ENCODE measurements around the gene CNTN5. TPM values are rescaled to one million over a fixed set of nuclear protein-coding genes. Genes with fewer than 3 reads are reported as not detected.
A peak's percentile ranks its signal among the peaks of the same experiment; 100 is the strongest.

CNTN5 gene
- total RNA-seq, 4 donors from 2014 or later, result 0.51 to 2.3 (median 0.58) TPM; not detected in 1

- no peaks in the 10 kb centered on the region for H3K4me1 ChIP-seq
- DNase-seq, result no peak
- intact Hi-C loops (cut with DNase I; ENCODE audit: low total_unique reads), result no loop called here
- TF ChIP-seq POLR2A (IDR thresholded peaks at IDR 0.05) (no peak), CTCF (IDR thresholded peaks at IDR 0.05) (no peak)
- no peak overlapping the region for H3K4me3 ChIP-seq
- peak overlapping the region in 1 of 2 donors; percentile 65 for H3K27ac ChIP-seq
- H3K9me3 ChIP-seq, result no peaks in the 10 kb centered on the region
- no peaks in the 10 kb centered on the region for H3K36me3 ChIP-seq
- no peaks in the 10 kb centered on the region for H3K27me3 ChIP-seq
These were observed 983.2 kb downstream of the CNTN5 start for GRCh38 chr11:100003985-100004384.

GRCh38 chr11:100004541-100004940, 983.8 kb downstream of the CNTN5 start:
- Histone ChIP-seq H3K4me3 (no peak overlapping the region), H3K9me3 (no peaks in the 10 kb centered on the region), H3K27ac (peak overlapping the region in 1 of 2 donors; percentile 65), H3K4me1 (no peaks in the 10 kb centered on the region), H3K27me3 (no peaks in the 10 kb centered on the region), H3K36me3 (no peaks in the 10 kb centered on the region)
- intact Hi-C loops (cut with DNase I; ENCODE audit: low total_unique reads), result no loop called here
- TF ChIP-seq POLR2A (IDR thresholded peaks at IDR 0.05), result no peak
- no peak for TF ChIP-seq CTCF (IDR thresholded peaks at IDR 0.05)
- no peak for DNase-seq

- Histone ChIP-seq H3K27ac (no peak overlapping the region), H3K4me3 (no peak overlapping the region), H3K27me3 (no peaks in the 10 kb centered on the region), H3K36me3 (no peaks in the 10 kb centered on the region), H3K4me1 (no peaks in the 10 kb centered on the region), H3K9me3 (no peaks in the 10 kb centered on the region)
- no peak for DNase-seq
- intact Hi-C loops (cut with DNase I; ENCODE audit: low total_unique reads), result no loop called here
- TF ChIP-seq CTCF (IDR thresholded peaks at IDR 0.05), result no peak
- no peak for TF ChIP-seq POLR2A (IDR thresholded peaks at IDR 0.05)
These were observed 987.7 kb downstream of the CNTN5 start for GRCh38 chr11:100008417-100008816.

- no peaks in the 10 kb centered on the region for H3K27me3 ChIP-seq
- no peaks in the 10 kb centered on the region for H3K9me3 ChIP-seq
- H3K4me3 ChIP-seq, result no peak overlapping the region
- H3K27ac ChIP-seq, result no peak overlapping the region
- H3K4me1 ChIP-seq, result no peaks in the 10 kb centered on the region
- intact Hi-C loops (cut with DNase I; ENCODE audit: low total_unique reads), result no loop called here
- TF ChIP-seq CTCF (IDR thresholded peaks at IDR 0.05) (no peak), POLR2A (IDR thresholded peaks at IDR 0.05) (no peak)
- DNase-seq, result no peak
- no peaks in the 10 kb centered on the region for H3K36me3 ChIP-seq
These were observed 989.0 kb downstream of the CNTN5 start for GRCh38 chr11:100009728-100010127.

- Histone ChIP-seq H3K4me3 (no peak overlapping the region), H3K27me3 (no peaks in the 10 kb centered on the region), H3K4me1 (no peaks in the 10 kb centered on the region), H3K27ac (no peak overlapping the region), H3K36me3 (no peaks in the 10 kb centered on the region), H3K9me3 (no peaks in the 10 kb centered on the region)
- no peak for DNase-seq
- intact Hi-C loops (cut with DNase I; ENCODE audit: low total_unique reads), result no loop called here
- TF ChIP-seq CTCF (IDR thresholded peaks at IDR 0.05), result no peak
- TF ChIP-seq POLR2A (IDR thresholded peaks at IDR 0.05), result no peak
These were observed 989.6 kb downstream of the CNTN5 start for GRCh38 chr11:100010393-100010792.

Data from uterus (tissue), 4 donors.